IMR-90 (cell line): ENCODE data around the gene YKT6. TPM values are rescaled to one million over a fixed set of nuclear protein-coding genes. Genes with fewer than 3 reads are reported as not detected.

Source experiments
- ATAC-seq: fragments of 200-7000 bp; cut with Tn5 transposase; 2 replicates; pipeline ENCODE4 v1.9.1; 2020; ENCODE audit warnings: low read depth, mild to moderate bottlenecking, moderate library complexity
- BruUV-seq: library from RNA; stranded (reverse); fragments of 400-500 nt; replicated peaks from 2 replicates; lab custom pipeline; 2021; lab: Mats Ljungman, UMichigan
- CTCF ChIA-PET: fragments of 300-600 bp; formaldehyde crosslinking; extraction: SDS; loops from one replicate; lab custom pipeline; 2021; ENCODE audit warnings: antibody characterized with exemption; lab: Yijun Ruan, JAX
- POLR2A ChIA-PET: fragments of 300-600 bp; sonication (Branson Sonifier 250); formaldehyde crosslinking; loops from one replicate; lab custom pipeline; 2022; ENCODE audit warnings: antibody characterized with exemption; ENCODE audit not compliant: unreplicated experiment; lab: Charles Lee
- DNase-seq: peaks from one replicate; pipeline ENCODE4 v3.0.0; 2013
- H2AFZ ChIP-seq: replicated peaks from 2 replicates; pipeline ENCODE3; 2013; ENCODE audit warnings: low read length, mild to moderate bottlenecking; ENCODE audit not compliant: poor library complexity
- H2AK5ac ChIP-seq: 2 replicates; pipeline ENCODE4 v1.6.1; 2013; ENCODE audit warnings: low read depth, low read length, inconsistent platforms
- H2AK9ac ChIP-seq: replicated peaks from 2 replicates; pipeline ENCODE3; 2013; ENCODE audit warnings: mild to moderate bottlenecking, low read depth, low read length, moderate library complexity; ENCODE audit not compliant: poor library complexity
- H2BK120ac ChIP-seq: 2 replicates; pipeline ENCODE4 v1.6.1; 2013; ENCODE audit warnings: low read depth, low read length, inconsistent platforms
- H2BK15ac ChIP-seq: 3 replicates; pipeline ENCODE4 v1.6.1; 2013; ENCODE audit warnings: low read depth, low read length, inconsistent platforms
- H2BK20ac ChIP-seq: 2 replicates; pipeline ENCODE4 v1.6.1; 2013; ENCODE audit warnings: low read depth, mild to moderate bottlenecking, inconsistent platforms, low read length, moderate library complexity
- H2BK5ac ChIP-seq: 2 replicates; pipeline ENCODE4 v1.6.1; 2013; ENCODE audit warnings: mild to moderate bottlenecking, low read depth, low read length, inconsistent platforms; ENCODE audit not compliant: poor library complexity, severe bottlenecking
- H3K14ac ChIP-seq: replicated peaks from 2 replicates; pipeline ENCODE4 v1.6.1; 2013; ENCODE audit warnings: low read depth, low read length, inconsistent platforms
- H3K18ac ChIP-seq: 2 replicates; pipeline ENCODE4 v1.6.1; 2013; ENCODE audit warnings: low read depth, low read length, control low read depth
- H3K23ac ChIP-seq: 2 replicates; pipeline ENCODE4 v1.6.1; 2013; ENCODE audit warnings: low read depth, low read length, inconsistent platforms
- H3K27ac ChIP-seq: 2 replicates; pipeline ENCODE4 v1.5.1; 2013; ENCODE audit warnings: mild to moderate bottlenecking, control low read depth, low read length; ENCODE audit not compliant: insufficient read depth
- H3K27me3 ChIP-seq: 2 replicates; pipeline ENCODE4 v1.6.1; 2013; ENCODE audit warnings: low read length; ENCODE audit not compliant: control insufficient read depth, insufficient read depth
- H3K36me3 ChIP-seq: 2 replicates; pipeline ENCODE4 v1.6.1; 2013; ENCODE audit warnings: low read length, mixed read lengths; ENCODE audit not compliant: control insufficient read depth, insufficient read depth
- H3K4ac ChIP-seq: 2 replicates; pipeline ENCODE4 v1.6.1; 2013; ENCODE audit warnings: low read depth, low read length, inconsistent platforms
- H3K4me1 ChIP-seq: 2 replicates; pipeline ENCODE4 v1.6.1; 2013; ENCODE audit warnings: low read length, mixed read lengths; ENCODE audit not compliant: control insufficient read depth, insufficient read depth
- H3K4me2 ChIP-seq: 2 replicates; pipeline ENCODE4 v1.6.1; 2013; ENCODE audit warnings: low read depth, mild to moderate bottlenecking, control low read depth, low read length, moderate library complexity
- H3K4me3 ChIP-seq: 2 replicates; pipeline ENCODE4 v1.5.1; 2013; ENCODE audit warnings: low read depth, mild to moderate bottlenecking, control low read depth, low read length, moderate library complexity; ENCODE audit not compliant: insufficient read depth
- H3K56ac ChIP-seq: 2 replicates; pipeline ENCODE4 v1.6.1; 2013; ENCODE audit warnings: low read length, inconsistent platforms; ENCODE audit not compliant: insufficient read depth; ENCODE audit errors: extremely low read depth
- H3K79me1 ChIP-seq, 2 experiments: 2 replicates each; pipeline ENCODE4 v1.6.1; 2013; ENCODE audit warnings: low read length in 2 of 2, inconsistent platforms in 1 of 2, low read depth in 1 of 2
- H3K9ac ChIP-seq: 2 replicates; pipeline ENCODE4 v1.6.1; 2013; ENCODE audit warnings: low read depth, low read length, control low read depth
- H3K9me1 ChIP-seq: 2 replicates; pipeline ENCODE4 v1.6.1; 2013; ENCODE audit warnings: low read length, inconsistent platforms; ENCODE audit not compliant: insufficient read depth
- H3K9me3 ChIP-seq: 2 replicates; pipeline ENCODE4 v1.6.1; 2013; ENCODE audit warnings: low read length; ENCODE audit not compliant: control insufficient read depth, insufficient read depth
- H4K20me1 ChIP-seq: 2 replicates; pipeline ENCODE4 v1.6.1; 2013; ENCODE audit warnings: low read length, inconsistent platforms; ENCODE audit not compliant: insufficient read depth
- H4K5ac ChIP-seq: 2 replicates; pipeline ENCODE4 v1.6.1; 2013; ENCODE audit warnings: mild to moderate bottlenecking, low read depth, low read length, control low read depth
- H4K8ac ChIP-seq, 2 experiments: 2 replicates each; pipeline ENCODE4 v1.6.1; 2013; ENCODE audit warnings: low read depth in 2 of 2, low read length in 2 of 2, control low read depth in 1 of 2, inconsistent platforms in 1 of 2
- H4K91ac ChIP-seq: 2 replicates; pipeline ENCODE4 v1.6.1; 2013; ENCODE audit warnings: low read depth, low read length, inconsistent platforms; ENCODE audit not compliant: insufficient read depth
- BHLHE40 ChIP-seq: fragments of 150-350 bp; IDR thresholded peaks from 2 replicates; pipeline ENCODE4 v1.6.1; 2016; ENCODE audit warnings: mild to moderate bottlenecking, low read depth, low read length
- CEBPB ChIP-seq: IDR thresholded peaks from 2 replicates; pipeline ENCODE4 v1.6.1; 2012; ENCODE audit warnings: low read depth, low read length, improper control_type of control experiment
- CHD1 ChIP-seq: IDR thresholded peaks from 2 replicates; pipeline ENCODE4 v1.6.1; 2012; ENCODE audit warnings: low read depth, low read length, improper control_type of control experiment
- CTCF ChIP-seq: conservative IDR thresholded peaks from 2 replicates; pipeline ENCODE4 v1.5.1; 2012; ENCODE audit warnings: mild to moderate bottlenecking, low read depth, low read length, improper control_type of control experiment
- MAFK ChIP-seq: IDR thresholded peaks from 2 replicates; pipeline ENCODE4 v1.6.1; 2012; ENCODE audit warnings: low read depth, low read length, improper control_type of control experiment
- MAZ ChIP-seq: IDR thresholded peaks from 2 replicates; pipeline ENCODE4 v1.6.1; 2012; ENCODE audit warnings: low read depth, mild to moderate bottlenecking, low read length, improper control_type of control experiment, moderate library complexity, borderline replicate concordance
- MXI1 ChIP-seq: IDR thresholded peaks from 2 replicates; pipeline ENCODE4 v1.6.1; 2012; ENCODE audit warnings: low read depth, mild to moderate bottlenecking, low read length, moderate library complexity, borderline replicate concordance
- NFE2L2 ChIP-seq: fragments of 150-350 bp; IDR thresholded peaks from 2 replicates; pipeline ENCODE4 v1.6.1; 2016; ENCODE audit warnings: low read depth, mild to moderate bottlenecking, low read length
- POLR2A ChIP-seq: IDR thresholded peaks from 2 replicates; pipeline ENCODE4 v1.6.1; 2012; ENCODE audit warnings: mild to moderate bottlenecking, low read depth, low read length
- RAD21 ChIP-seq: IDR thresholded peaks from 2 replicates; pipeline ENCODE4 v1.6.1; 2012; ENCODE audit warnings: low read length, improper control_type of control experiment
- RCOR1 ChIP-seq: IDR thresholded peaks from 2 replicates; pipeline ENCODE4 v1.6.1; 2012; ENCODE audit warnings: mild to moderate bottlenecking, low read length, improper control_type of control experiment; ENCODE audit not compliant: insufficient replicate concordance
- RFX5 ChIP-seq: IDR thresholded peaks from 2 replicates; pipeline ENCODE4 v1.8.0; 2012; ENCODE audit warnings: low read depth, mild to moderate bottlenecking, low read length, moderate library complexity
- SMC3 ChIP-seq: fragments of 150-350 bp; IDR thresholded peaks from 2 replicates; pipeline ENCODE4 v1.6.1; 2016; ENCODE audit warnings: low read depth, mild to moderate bottlenecking, antibody characterized with exemption, low read length, moderate library complexity
- WGBS, 2 experiments: methylation state at CpG; one replicate each; pipeline versions ENCODE4 v1.1.5 to v1.1.7; 2013; ENCODE audit warnings: missing lambda C conversion rate in 2 of 2; ENCODE audit not compliant: insufficient read length in 1 of 2; ENCODE audit errors: extremely low coverage in 2 of 2; 5-methylcytosine and 5-hydroxymethylcytosine counted together
- dilution Hi-C: fragments of 300-500 bp; cut with HindIII; formaldehyde crosslinking; loops from one replicate; pipeline ENCODE4 v1.14.3; 2018; ENCODE audit warnings: low sequenced_read_pairs; ENCODE audit not compliant: unreplicated experiment
- in situ Hi-C: fragments of 300-500 bp; cut with MboI; formaldehyde crosslinking; loops from 3 replicates; pipeline ENCODE4 v1.14.3; 2019; ENCODE audit warnings: low sequenced_read_pairs, inconsistent platforms, mixed read lengths
- intact Hi-C: fragments of 100-400 bp; cut with micrococcal nuclease; formaldehyde crosslinking; loops from 2 replicates; pipeline ENCODE4 v1.10.0; 2022
- polyA plus RNA-seq, 3 experiments: library from polyadenylated mRNA; depleted of rRNA; stranded (reverse); fragments of >200 nt; gene quantifications; 2 replicates each; pipeline ENCODE4 v1.2.3, GENCODE V29; 2012; ENCODE audit warnings: low replicate concordance in 1 of 3
- total RNA-seq: library from RNA; depleted of rRNA; stranded (reverse); fragments of >200 nt; gene quantifications from 2 replicates; pipeline ENCODE4 v1.2.3, GENCODE V29; 2012
- TF ChIP-seq, protein P1 (sequence below): fragments of 150-350 bp; IDR thresholded peaks from 2 replicates; pipeline ENCODE4 v1.6.1; 2017; ENCODE audit warnings: mild to moderate bottlenecking, antibody characterized with exemption, low read length, low read depth

The YKT6 gene
- total and polyA plus RNA-seq, 2 of the 4 experiments (the other 2 are of a cell fraction), result 115 to 120 TPM

DNA sequence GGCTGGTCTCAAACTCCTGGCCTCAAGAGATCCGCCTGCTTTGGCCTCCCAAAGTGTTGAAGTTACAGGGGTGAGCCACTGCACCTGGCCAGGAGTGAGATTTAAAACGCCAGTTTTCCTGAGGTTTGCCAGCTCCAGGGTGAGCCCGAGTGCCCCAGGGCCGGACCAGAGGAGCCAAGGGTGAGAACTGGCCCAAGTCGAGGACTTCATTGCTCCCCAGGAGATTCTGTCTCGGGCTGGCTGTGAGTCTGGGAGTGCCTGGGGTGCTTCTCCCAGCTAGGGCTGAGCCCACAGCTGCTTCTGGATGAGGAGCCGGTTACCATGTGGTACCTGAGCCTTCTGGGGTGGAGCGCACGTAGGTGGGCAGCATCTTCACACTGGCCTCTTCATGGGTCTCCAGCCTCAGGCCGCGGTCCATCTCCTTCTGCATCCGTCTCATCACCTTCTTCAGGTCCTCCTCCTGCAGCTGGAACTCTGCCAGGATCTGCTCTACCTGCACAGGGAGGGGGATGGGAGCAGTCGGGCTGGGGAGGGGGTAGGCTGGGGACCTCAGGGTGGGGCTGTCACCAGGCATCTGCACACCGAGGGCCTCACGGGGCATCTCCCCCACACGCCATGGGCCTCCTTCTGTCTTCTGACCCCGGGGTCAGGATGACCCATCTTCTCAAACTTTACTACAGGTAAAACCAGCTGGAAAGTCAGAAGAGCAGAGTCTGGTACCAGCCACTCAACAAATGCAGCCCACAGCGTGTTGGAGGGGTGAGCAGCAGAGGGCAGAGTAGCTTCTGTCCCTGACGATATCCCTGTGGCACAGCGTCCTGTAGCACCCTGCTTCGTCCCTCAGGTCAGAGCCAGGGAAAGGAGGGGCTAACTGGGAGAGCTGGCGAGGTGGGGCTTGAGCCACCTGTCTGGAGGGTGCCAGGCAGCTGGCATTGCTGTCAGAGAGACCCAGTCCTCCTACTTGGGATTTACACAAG lies 47.5 kb upstream of the YKT6 start:
- Histone ChIP-seq H3K27me3 (peaks cover 9% of the 10 kb centered on the region; the same call in 1 of the 2 replicates), H3K79me1 (no peaks in the 10 kb centered on the region), H3K9me3 (no peaks in the 10 kb centered on the region), H2AK5ac (no peak overlapping the region), H2BK15ac (no peak overlapping the region), H2BK20ac (no peak overlapping the region), H2BK120ac (no peak overlapping the region), H2AFZ (no peak overlapping the region), H3K4me3 (no peak overlapping the region), H3K23ac (no peak overlapping the region), H4K8ac (no peak overlapping the region), H3K27ac (no peak overlapping the region), H3K18ac (no peak overlapping the region), H2BK5ac (no peak overlapping the region), H2AK9ac (no peak overlapping the region), H3K9ac (no peak overlapping the region), H3K4me2 (no peak overlapping the region), H4K20me1 (no peaks in the 10 kb centered on the region), H3K4ac (no peak overlapping the region), H4K5ac (no peak overlapping the region), H3K9me1 (0 out of 2 replicates have a peak, but pooled peaks cover 3% of the 10 kb centered on the region), H4K91ac (no peak overlapping the region), H3K4me1 (peaks cover 7% of the 10 kb centered on the region; the same call in 1 of the 2 replicates), H3K56ac (no peak overlapping the region), H3K14ac (no peak overlapping the region), H3K36me3 (no peaks in the 10 kb centered on the region)
- intact Hi-C loops, result no loop called here
- BruUV-seq, result no TSS peak
- dilution Hi-C loops, result no loop called here
- in situ Hi-C loops, result no loop called here
- ChIA-PET CTCF (interaction anchor here (0.6 kb wide), 1 partner anchor 23 kb away, joined by 3 read pairs; no protein-coding TSS in a partner anchor), POLR2A (no interaction called here)
- 79% methylated on average over 6 of the region's 22 CpGs; no CpG with 5 or more reads in 1 of the 2 experiments for WGBS, 2 experiments
- ATAC-seq (no peak), DNase-seq (no peak)
- TF ChIP-seq, protein P1, sequence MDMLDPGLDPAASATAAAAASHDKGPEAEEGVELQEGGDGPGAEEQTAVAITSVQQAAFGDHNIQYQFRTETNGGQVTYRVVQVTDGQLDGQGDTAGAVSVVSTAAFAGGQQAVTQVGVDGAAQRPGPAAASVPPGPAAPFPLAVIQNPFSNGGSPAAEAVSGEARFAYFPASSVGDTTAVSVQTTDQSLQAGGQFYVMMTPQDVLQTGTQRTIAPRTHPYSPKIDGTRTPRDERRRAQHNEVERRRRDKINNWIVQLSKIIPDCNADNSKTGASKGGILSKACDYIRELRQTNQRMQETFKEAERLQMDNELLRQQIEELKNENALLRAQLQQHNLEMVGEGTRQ, result no peak
- TF ChIP-seq MXI1 (no peak), CEBPB (no peak), SMC3 (no peak), RCOR1 (no peak), CTCF (no peak), CHD1 (no peak), RAD21 (no peak), MAFK (no peak), BHLHE40 (no peak), POLR2A (no peak), RFX5 (no peak), NFE2L2 (no peak), MAZ (no peak)
